PFSK-1 (cell line): ENCODE measurements around the gene PISD.

Experiments
- FOXP2 ChIP-seq: optimal IDR thresholded peaks from 2 replicates; pipeline ENCODE3; 2011; ENCODE audit warnings: borderline replicate concordance, control low read depth, inconsistent platforms; ENCODE audit not compliant: insufficient read depth; ENCODE audit errors: extremely low read length, extremely low read depth
- POLR2AphosphoS5 ChIP-seq: IDR thresholded peaks from 2 replicates; pipeline ENCODE4 v1.6.1; 2012; ENCODE audit warnings: low read depth, mild to moderate bottlenecking, control low read depth, low read length, moderate library complexity
- SIN3A ChIP-seq: IDR thresholded peaks from 2 replicates; pipeline ENCODE4 v1.6.1; 2012; ENCODE audit warnings: mild to moderate bottlenecking, low read length, moderate library complexity, borderline replicate concordance; ENCODE audit not compliant: insufficient read depth
- TAF1 ChIP-seq: IDR thresholded peaks from 2 replicates; pipeline ENCODE4 v1.6.1; 2012; ENCODE audit warnings: low read length, control low read depth, borderline replicate concordance; ENCODE audit not compliant: insufficient read depth
- TF ChIP-seq, protein P1 (sequence below), 2 experiments: IDR thresholded peaks; 2 replicates each; pipeline versions ENCODE4 v1.6.1 to v1.8.0; 2011 to 2012; ENCODE audit warnings: low read depth in 2 of 2, low read length in 2 of 2, control low read depth in 1 of 2, inconsistent platforms in 1 of 2, mild to moderate bottlenecking in 1 of 2, moderate library complexity in 1 of 2; ENCODE audit not compliant: insufficient read depth in 1 of 2

The PISD gene

DNA sequence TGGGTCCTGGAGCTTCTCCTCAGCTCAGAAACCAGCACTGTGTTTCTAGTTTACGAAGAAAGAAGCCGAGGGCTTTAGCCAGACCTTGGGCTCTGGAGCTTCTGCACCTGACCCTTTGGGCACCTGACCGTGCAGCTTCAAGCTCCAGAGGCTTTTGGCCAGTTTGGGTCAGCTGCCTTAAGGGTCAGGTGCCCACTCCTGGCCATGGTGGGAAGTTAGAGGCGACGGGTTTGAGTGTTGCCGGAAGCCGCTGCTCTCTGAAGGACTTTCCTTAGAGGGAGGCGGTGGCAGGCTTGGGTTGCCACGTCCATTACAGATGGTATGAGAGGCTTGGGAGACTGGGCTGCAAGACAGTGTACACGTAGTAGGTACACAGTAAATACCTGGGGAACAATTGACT lies 52.3 kb downstream of the PISD start:
- TF ChIP-seq POLR2AphosphoS5 (no peak), FOXP2 (no peak), SIN3A (no peak), TAF1 (no peak)
- TF ChIP-seq, protein P1, sequence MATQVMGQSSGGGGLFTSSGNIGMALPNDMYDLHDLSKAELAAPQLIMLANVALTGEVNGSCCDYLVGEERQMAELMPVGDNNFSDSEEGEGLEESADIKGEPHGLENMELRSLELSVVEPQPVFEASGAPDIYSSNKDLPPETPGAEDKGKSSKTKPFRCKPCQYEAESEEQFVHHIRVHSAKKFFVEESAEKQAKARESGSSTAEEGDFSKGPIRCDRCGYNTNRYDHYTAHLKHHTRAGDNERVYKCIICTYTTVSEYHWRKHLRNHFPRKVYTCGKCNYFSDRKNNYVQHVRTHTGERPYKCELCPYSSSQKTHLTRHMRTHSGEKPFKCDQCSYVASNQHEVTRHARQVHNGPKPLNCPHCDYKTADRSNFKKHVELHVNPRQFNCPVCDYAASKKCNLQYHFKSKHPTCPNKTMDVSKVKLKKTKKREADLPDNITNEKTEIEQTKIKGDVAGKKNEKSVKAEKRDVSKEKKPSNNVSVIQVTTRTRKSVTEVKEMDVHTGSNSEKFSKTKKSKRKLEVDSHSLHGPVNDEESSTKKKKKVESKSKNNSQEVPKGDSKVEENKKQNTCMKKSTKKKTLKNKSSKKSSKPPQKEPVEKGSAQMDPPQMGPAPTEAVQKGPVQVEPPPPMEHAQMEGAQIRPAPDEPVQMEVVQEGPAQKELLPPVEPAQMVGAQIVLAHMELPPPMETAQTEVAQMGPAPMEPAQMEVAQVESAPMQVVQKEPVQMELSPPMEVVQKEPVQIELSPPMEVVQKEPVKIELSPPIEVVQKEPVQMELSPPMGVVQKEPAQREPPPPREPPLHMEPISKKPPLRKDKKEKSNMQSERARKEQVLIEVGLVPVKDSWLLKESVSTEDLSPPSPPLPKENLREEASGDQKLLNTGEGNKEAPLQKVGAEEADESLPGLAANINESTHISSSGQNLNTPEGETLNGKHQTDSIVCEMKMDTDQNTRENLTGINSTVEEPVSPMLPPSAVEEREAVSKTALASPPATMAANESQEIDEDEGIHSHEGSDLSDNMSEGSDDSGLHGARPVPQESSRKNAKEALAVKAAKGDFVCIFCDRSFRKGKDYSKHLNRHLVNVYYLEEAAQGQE (IDR thresholded peaks at IDR 0.05; ENCODE audit: insufficient read depth in 1 of 2, low read depth in 2 of 2, low read length in 2 of 2), result no peak

DNA sequence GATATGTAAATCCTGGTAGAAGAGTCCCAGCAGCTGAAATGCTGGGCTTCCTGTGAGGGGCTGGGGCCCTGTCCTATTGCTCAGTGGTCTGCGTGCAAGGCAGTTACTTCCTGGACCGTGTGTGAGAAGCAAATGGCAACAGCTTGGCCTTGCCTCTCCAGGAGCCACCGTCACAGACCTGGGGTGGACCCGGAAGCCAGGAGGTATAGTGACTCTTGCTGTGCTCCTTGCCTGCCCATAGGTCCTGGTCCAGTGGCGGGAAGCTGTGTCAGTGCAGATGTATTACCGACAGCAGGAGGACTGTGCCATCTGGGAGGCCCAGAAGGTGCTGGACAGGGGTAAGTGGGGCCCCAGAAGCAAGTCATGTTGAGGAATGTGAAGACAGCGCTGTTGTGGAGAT lies 54.3 kb downstream of the PISD start:
- TF ChIP-seq, protein P1 (IDR thresholded peaks at IDR 0.05; ENCODE audit: insufficient read depth in 1 of 2, low read depth in 2 of 2, low read length in 2 of 2), result no peak
- TF ChIP-seq TAF1 (no peak), SIN3A (no peak), POLR2AphosphoS5 (no peak), FOXP2 (no peak)

DNA sequence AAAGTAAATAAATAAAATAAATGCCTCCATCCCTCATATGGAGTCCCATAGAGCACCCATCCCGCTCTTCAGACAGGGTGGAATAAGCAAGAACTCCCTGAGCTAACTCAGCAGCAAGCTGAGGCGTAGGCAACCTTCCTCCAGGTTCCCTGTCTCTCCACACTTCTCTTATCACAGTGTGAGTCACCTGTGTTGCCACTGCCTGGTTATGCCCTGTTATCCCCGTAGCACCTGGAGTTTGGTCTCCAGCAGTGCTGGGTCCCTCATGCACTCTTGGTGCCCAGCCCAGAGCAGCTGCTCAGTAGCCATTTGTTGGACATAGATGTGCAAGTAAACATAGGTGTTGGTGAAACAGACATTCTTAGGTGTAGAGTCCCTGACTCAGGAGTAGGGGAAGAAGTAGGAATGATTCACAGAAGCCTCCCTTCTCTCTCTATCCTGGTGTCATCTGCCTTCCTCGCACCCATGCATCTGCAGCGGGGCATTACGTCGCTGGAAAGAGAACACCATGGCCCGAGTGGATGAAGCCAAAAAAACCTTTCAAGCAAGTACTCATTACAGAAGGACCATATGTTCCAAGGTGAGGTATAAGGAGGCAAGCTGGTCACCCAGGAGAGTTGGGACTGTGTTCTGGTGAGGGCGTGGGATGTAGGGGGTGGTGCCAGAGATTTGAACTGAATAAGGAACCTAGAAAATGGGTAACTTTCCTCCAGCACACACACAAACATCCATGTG lies 56.0 kb downstream of the PISD start:
- TF ChIP-seq, protein P1 (IDR thresholded peaks at IDR 0.05; ENCODE audit: insufficient read depth in 1 of 2, low read depth in 2 of 2, low read length in 2 of 2), result no peak
- TF ChIP-seq POLR2AphosphoS5 (no peak), FOXP2 (no peak), SIN3A (no peak), TAF1 (no peak)

DNA sequence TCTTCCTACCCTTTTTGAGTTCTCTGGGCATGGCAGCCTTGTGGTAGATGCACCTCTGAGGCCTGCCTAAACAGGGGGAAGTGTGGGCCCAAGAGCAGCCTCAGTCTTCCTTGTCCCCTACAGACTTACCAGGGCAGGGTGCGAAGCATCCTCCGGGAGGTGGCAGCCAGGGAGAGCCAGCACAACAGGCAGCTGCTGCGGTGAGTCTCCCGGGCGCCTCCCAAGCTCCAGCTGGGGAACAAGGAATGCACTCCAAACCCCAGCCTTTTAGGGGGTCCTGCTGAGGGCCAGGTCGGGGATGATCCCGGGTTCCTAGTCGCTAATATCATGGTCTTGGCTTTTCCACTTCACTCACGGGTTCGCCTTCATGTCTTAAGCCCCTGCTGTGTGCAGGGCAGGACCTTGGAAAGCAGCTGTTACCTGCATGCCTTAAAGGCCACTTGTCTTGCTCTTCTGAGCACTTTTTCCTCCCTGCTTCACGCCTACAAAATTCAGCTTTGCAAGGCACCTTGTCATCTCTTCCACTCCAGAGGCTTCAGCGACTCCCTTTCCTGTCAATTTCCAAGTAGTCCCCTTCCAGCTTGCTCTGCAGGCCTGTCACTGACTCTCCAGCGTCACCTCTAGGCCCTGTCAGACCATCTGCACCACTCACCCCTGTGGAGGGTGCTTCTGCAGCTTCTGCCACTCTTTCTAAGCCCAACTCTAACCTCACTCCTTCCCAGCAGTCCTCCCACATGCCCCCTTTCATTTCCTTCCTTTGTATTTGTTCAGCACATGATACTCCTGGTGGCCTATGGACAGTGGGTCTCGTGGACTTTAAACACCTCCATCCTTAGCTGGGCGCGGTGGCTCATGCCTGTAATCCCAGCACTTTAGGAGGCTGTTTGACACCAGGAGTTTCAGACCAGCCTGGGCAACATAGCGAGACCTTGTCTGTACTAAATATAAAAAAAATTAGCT lies 57.0 kb downstream of the PISD start:
- TF ChIP-seq POLR2AphosphoS5, result no peak
- TF ChIP-seq, protein P1 (IDR thresholded peaks at IDR 0.05; ENCODE audit: insufficient read depth in 1 of 2, low read depth in 2 of 2, low read length in 2 of 2), result 0 out of 4 replicates have a peak, but pooled peaks of 1 of the 2 experiments have one; percentile 39
